ENCODE results near the gene SLC26A1. TPM values are rescaled to one million over a fixed set of nuclear protein-coding genes. Genes with fewer than 3 reads are reported as not detected.

Gene SLC26A1
- total RNA-seq, 4 donors from 2014 or later, result 0.16 TPM; not detected in 3

DNA sequence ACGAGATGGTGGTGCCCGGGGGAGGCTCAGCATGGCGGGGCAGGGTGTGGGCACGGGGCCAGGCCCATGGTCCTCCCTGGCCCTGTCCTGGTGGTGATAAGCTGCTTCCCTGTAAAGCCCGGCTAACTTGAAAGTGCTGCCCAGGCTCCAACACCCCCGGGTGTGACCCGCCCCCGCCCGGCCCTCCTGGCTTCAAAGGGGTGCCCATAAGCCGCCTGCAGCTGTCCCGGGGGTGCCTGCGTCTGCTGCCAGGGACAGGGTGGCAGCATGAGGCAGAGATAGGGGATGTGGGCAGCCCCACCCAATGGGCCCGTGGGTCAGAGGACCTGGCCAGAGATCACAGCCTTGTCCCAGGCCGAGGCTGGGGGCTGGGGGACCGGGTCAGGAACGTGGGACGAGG is 36.3 kb upstream of the SLC26A1 start:
- H3K4me1 ChIP-seq, result peaks cover 0 to 11% of the 10 kb centered on the region in 2 donors
- H3K4me3 ChIP-seq, result no peak overlapping the region
- H3K9me3 ChIP-seq, result no peaks in the 10 kb centered on the region
- no peak for ATAC-seq
- H3K27me3 ChIP-seq, result peaks cover 32 to 57% (median 38%) of the 10 kb centered on the region in 3 donors
- H3K27ac ChIP-seq, result no peak overlapping the region
- in situ Hi-C loops (cut with MboI; ENCODE audit: low sequenced_read_pairs in 4 of 4) (no loop called here), intact Hi-C loops (cut with DNase I; ENCODE audit: low total_unique reads) (no loop called here)
- H3K36me3 ChIP-seq, result peaks cover 0 to 9% of the 10 kb centered on the region in 2 donors
- DNase-seq, result no peak
- no peak for TF ChIP-seq CTCF (IDR thresholded peaks at IDR 0.05 in 4 of 5, conservative IDR thresholded peaks at IDR 0.05 in 1 of 5)
- TF ChIP-seq POLR2A (IDR thresholded peaks at IDR 0.05), result no peak

DNA sequence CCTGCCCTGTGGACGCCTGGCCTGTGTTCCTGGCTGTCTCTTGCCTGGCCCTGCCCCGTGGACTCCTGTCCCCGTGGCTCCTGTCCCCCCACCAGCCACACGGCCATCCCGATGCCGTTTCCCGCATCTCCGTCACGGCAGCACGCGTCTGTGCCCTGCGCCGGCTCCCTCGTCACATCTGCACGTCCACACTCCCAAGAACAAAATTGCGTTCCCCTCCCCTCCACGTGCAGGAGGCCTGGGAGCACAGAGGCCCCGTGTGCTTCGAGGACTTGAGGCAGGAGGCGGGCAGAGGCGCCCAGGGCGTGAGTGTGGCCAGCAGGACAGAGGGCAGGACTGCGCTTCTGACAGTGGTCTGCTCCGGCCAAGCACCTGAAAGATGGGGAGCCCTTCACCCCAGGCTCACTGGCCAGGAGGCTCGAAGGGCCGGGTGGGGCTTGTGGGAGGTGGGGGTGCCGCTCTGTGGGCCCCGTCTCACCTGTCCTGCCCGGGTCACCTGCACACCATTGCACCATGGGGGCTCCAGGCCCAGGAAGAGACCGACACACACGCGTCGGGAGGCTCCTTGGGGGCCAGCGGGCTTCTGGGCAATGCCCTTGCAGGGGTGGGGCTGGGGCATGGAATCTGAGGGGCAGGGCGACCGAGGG is 35.5 kb upstream of the SLC26A1 start:
- intact Hi-C loops (cut with DNase I; ENCODE audit: low total_unique reads), result no loop called here
- Histone ChIP-seq H3K27me3 (peaks cover 26 to 48% (median 29%) of the 10 kb centered on the region in 3 donors), H3K4me3 (no peak overlapping the region), H3K36me3 (peaks cover 0 to 9% of the 10 kb centered on the region in 2 donors), H3K9me3 (no peaks in the 10 kb centered on the region), H3K27ac (no peak overlapping the region), H3K4me1 (peaks cover 0 to 3% of the 10 kb centered on the region in 2 donors)
- DNase-seq (no peak), ATAC-seq (no peak)
- in situ Hi-C loops (cut with MboI; ENCODE audit: low sequenced_read_pairs in 4 of 4), result no loop called here
- TF ChIP-seq POLR2A (IDR thresholded peaks at IDR 0.05) (no peak), CTCF (IDR thresholded peaks at IDR 0.05 in 4 of 5, conservative IDR thresholded peaks at IDR 0.05 in 1 of 5) (no peak)

DNA sequence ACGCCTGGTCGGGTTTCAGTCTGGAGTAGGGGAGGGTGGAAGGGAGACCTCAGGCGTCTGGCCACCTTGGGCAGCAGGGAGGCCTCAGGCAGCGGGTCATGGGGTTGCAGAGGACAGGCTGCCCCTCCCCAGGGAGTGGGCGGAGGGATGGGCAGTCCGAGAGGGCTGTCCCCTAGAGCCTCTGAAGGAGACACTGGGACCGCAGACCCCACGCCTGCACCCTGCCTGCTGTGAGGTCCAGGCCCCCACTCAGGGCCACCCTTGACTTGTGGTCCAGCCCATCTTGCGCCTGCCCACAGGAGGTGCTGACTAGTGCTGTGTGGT is 34.7 kb upstream of the SLC26A1 start:
- in situ Hi-C loops (cut with MboI; ENCODE audit: low sequenced_read_pairs in 4 of 4) (no loop called here), intact Hi-C loops (cut with DNase I; ENCODE audit: low total_unique reads) (no loop called here)
- TF ChIP-seq POLR2A (IDR thresholded peaks at IDR 0.05), result no peak
- no peak for TF ChIP-seq CTCF (IDR thresholded peaks at IDR 0.05 in 4 of 5, conservative IDR thresholded peaks at IDR 0.05 in 1 of 5)
- no peaks in the 10 kb centered on the region for H3K9me3 ChIP-seq
- H3K27me3 ChIP-seq, result peaks cover 21 to 40% (median 24%) of the 10 kb centered on the region in 3 donors
- peaks cover 0 to 9% of the 10 kb centered on the region in 2 donors for H3K36me3 ChIP-seq
- no peak for ATAC-seq
- no peak overlapping the region for H3K4me3 ChIP-seq
- H3K4me1 ChIP-seq, result no peaks in the 10 kb centered on the region
- no peak for DNase-seq
- no peak overlapping the region for H3K27ac ChIP-seq

DNA sequence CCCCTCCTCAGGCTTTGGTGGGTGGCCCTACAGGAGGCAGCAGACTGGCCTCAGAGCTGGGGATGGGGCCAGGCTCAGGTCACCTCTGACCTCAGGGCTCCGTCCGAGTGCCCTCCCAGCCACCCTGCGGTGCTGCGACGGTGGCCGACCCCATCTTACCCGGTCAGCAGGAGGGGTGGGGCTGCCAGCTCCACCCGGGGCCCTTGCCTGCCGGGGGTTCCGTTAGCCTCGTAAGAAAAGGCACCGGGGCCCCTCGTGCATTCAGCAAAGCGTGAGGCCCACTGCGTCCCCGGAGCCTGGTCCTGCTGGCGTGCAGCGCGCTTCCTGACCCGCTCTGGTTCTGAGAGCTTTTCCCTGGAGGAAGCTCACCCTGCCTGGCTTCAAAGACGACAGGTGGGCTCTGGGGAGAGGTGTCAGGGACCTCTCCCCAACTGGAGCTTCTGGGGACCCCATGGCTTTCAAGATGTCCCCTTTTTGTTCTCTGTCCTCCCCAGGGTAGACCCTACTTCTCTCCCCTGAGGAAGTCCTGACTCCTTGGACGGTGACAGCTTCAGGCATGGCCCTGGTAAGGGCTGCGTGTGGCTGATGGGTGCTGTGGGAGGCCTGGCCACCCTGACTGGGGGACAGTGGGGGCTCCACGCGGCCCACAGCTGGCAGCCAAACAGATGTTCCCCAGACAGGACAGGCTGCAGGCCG is 34.2 kb upstream of the SLC26A1 start:
- intact Hi-C loops (cut with DNase I; ENCODE audit: low total_unique reads), result no loop called here
- no peaks in the 10 kb centered on the region for H3K4me1 ChIP-seq
- H3K4me3 ChIP-seq, result no peak overlapping the region
- TF ChIP-seq POLR2A (IDR thresholded peaks at IDR 0.05), result no peak
- no peak for TF ChIP-seq CTCF (IDR thresholded peaks at IDR 0.05 in 4 of 5, conservative IDR thresholded peaks at IDR 0.05 in 1 of 5)
- no peak for DNase-seq
- H3K9me3 ChIP-seq, result no peaks in the 10 kb centered on the region
- no peak for ATAC-seq
- peaks cover 0 to 9% of the 10 kb centered on the region in 2 donors for H3K36me3 ChIP-seq
- peaks cover 16 to 35% (median 24%) of the 10 kb centered on the region in 3 donors for H3K27me3 ChIP-seq
- in situ Hi-C loops (cut with MboI; ENCODE audit: low sequenced_read_pairs in 4 of 4), result no loop called here
- no peak overlapping the region for H3K27ac ChIP-seq

All from gastrocnemius medialis (tissue), 4 donors.